Activated CD4-positive, alpha-beta T cell treated with anti-CD3 and anti-CD28 coated beads for 4 hours (primary cell): ENCODE data around the gene TRIM8.

Experiments used
- DNase-seq, 2 donors: peaks; one replicate each; pipeline ENCODE4 v3.0.0-alpha.2; 2020

TRIM8 gene

DNA sequence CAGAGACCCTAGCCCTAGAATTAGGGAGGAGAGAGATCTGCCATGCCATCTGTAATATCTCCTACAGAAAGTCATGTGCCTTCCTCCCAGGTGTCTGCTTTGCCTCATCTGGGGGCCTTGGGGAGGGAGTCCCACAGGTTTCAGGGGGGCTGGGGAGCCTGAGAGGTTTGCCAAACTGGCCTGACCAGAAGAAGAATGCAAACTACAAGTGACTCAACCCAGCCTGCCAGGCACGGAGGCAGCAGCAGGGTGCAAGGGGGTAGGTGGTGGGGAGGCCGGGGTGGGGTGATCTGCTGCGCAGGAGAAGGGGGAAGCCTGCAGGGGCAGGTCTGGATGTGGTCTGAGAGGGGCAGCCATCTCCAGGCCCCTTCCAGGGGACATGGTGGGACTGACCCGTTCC, 9.6 kb upstream of the TRIM8 start:
- no peak for DNase-seq

DNA sequence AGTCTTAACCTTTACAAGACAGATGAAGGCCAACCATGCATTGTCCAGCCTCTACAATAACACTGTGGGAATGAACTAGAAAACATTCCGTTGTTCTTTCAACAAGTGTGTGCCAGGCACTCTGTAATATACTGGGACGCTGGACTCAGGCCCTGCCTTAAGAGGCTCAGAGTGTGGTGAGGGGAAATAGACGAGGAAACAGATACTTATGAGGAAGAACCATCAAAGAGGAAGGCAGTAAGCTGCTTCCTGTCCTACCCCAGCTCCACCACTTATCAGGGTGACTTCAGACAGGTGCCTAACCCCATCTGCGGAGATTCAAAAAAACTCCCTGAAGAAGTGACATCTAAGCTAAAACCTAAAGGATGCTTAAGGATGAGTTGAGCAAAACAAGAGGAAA, 8.9 kb upstream of the TRIM8 start:
- no peak for DNase-seq

- no peak for DNase-seq
Measured at GRCh38 chr10:102639537-102639936, 4.7 kb upstream of the TRIM8 start.

DNA sequence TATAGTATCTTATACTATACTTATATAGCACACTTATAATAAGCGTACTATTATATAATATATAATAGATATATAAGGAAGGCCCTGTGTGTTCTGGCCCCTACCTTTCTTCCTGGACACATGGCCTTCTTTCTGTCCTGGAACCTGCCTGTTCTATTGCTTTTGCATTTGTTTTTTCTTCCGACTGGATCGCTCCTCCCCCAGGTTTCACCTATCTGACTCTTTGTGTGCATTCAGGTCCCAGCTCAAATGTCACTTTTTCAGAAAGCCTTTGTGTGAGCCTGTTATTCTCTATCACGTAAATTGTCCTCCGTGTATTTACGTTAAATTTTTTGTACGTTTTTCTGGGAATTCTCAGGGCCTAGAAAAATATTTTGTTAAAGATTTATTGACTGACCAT, 2.9 kb upstream of the TRIM8 start:
- DNase-seq = no peak

DNA sequence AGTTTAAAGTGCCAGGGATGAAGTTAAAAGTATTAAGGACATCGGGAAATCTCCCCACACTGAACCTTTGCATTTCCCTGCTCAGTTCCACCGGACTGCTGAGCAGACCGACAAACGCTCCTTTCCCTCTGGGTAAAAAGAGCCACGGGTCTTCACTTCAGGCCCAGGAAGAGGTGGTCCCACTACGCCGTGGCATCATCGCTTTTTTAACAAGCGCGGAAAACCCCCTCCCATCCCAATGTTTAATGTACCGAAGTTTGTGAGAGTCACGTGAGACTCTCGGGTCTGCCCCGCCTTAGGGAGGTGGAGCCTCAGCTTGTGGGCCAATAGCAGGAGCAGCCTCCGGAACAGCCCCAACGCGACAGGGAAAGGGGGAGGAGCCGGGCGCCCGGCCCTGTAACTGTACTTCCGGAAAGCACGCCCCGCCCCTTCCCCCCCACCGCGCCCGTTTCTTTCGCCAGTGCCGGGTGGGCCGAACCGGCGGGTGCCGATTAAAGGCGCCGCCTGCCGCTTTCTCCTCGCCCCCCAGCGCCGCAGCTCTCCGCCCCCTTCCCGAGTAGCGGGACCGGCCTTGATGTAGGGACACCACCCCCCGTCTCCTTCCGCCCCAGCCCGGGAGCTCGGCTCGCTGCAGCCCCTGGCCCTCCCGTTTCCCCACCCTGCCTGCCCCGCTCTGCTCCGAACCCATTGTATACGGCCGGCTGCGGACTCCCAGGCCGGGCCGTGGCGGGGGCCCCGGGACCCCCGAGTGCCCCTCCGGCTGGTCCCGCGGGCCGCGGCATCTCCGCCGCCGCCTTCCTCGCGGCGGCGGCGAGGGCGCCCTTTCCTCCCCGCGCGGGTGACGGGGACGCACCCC, 2.2 kb upstream of the TRIM8 start:
- peak; percentile 97 to 98 for DNase-seq

- DNase-seq = peak; percentile 51 to 52
Measured at GRCh38 chr10:102642736-102643335, 1.4 kb upstream of the TRIM8 start.

GRCh38 chr10:102643336-102644065, 778 bp upstream of the TRIM8 start:
- peak; percentile 31 to 46 for DNase-seq

GRCh38 chr10:102644646-102645387, 538 bp downstream of the TRIM8 start:
- DNase-seq = peak; percentile 74 to 81

- DNase-seq = peak; percentile 23 to 36
Measured at GRCh38 chr10:102645388-102645740, 1.1 kb downstream of the TRIM8 start.

DNA sequence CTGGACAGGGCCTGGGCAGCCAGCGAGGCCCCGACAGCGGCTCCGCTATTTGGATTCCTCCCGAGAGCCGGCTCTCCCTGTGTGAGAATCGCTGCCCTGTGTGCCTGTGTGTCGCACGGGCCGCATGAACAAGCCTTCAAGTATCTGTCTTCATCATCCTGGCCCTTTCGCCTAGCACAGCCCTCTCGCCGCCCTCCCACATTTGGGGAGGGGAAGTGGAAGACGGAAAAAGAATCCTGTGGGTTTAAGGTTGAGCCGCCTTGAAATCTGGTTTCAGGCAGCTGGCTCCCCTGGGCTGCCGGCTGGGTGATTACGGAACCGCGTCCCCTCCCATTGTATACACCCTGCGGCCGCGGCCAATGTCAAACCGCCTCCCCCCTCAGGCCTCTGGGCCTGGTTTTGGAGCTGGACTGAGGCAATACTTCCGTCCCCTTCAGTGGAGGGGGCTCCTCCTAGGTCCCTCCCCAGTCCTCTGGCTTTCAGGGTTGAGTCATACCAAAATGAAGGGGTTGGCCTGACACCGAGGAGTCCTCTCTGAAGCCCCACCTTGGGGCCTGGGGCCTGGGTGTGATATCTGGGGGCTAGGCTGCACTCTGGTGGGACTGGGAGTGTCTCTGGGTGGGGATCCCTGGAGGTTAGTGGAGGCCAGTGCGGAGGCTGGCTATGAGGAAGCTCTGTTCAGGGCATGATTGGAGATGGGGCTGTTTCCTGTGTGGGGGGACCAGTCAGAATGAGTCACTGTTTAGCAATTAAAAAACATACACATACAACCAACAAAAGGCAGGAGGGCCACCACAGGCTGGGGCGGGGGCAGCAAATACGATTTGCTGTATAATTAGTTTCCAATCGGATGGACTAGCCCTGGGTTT, 1.7 kb downstream of the TRIM8 start:
- DNase-seq = peak; percentile 66 to 71

- peak; percentile 29 to 39 for DNase-seq
Measured at GRCh38 chr10:102646610-102647442, 2.5 kb downstream of the TRIM8 start.

GRCh38 chr10:102647443-102648268, 3.4 kb downstream of the TRIM8 start:
- no peak for DNase-seq

DNA sequence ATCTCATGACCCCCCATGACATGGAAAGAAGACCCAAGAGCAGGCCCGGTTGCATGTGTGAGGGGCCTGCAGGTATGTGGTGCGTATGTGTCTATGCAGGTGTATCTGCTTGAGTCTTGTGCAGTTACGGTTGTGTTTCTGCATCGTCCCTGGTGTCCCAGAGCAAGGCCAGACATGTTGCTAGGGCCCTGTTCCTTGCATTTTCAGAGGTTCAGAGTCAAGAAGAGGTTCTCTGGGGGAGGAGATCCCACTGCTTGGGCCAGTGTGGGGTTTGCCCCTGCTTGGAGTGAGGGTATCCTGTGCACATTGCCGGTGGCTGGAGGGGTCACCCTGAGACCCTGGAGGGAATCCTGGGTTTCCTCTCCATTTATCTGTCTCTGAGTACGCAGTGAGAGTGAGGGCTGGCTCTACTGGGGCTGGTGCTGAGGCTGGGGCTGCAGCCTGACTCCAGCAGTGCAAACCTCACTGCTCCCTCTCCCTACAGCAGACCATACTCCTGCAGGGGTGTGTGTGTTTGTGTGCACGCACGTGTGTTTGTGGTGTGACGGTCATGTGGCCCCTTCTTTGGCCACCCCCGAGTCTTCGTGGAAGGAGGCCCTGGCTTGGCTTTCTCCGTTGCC, 4.1 kb downstream of the TRIM8 start:
- DNase-seq = no peak

DNA sequence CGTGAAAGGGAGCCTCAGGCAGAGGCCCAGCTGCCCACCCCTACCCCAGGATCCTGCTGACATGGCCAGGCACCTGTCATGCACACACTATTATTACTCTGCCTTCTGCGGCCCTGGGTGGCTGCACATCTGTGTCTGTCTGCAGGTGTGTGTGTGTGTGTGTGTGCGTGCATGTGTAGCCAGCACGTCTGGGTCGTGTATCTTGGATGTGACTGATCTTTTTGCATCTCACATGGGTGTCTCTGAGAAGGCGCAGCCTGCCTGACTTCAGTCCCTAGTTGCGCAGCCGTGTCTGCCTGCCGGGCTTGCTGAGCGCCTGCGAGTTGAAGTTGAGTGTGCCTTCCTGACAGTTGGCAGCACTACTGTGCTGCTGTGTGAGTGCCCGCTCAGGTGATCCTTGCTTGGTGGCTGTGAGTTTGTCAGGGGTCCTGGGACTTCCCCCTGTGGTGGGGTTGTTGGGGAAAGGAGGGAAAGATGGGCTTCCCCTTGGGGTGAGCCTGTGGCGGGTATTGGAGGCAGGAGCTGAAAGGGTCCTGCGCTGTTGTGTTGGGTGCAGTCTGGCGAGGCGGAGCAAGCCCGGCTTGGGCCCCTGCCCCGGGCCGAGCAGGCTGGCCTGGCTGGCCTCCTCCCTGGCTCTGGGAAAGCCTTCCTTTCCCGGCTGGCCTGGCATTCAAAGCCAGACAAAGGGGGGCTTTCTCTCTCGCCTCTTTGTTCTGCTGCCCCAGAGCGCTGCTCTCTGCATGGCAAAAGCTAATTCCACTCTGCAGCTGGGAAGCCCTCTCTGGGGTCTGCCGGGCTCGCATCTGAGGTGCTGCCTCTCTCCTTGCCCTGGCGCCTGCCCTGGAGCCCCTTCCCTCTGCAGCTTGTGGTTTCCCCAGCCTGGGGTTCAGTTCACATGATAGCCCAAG, 4.9 kb downstream of the TRIM8 start:
- DNase-seq = peak in 1 of 2 donors; percentile 22

DNA sequence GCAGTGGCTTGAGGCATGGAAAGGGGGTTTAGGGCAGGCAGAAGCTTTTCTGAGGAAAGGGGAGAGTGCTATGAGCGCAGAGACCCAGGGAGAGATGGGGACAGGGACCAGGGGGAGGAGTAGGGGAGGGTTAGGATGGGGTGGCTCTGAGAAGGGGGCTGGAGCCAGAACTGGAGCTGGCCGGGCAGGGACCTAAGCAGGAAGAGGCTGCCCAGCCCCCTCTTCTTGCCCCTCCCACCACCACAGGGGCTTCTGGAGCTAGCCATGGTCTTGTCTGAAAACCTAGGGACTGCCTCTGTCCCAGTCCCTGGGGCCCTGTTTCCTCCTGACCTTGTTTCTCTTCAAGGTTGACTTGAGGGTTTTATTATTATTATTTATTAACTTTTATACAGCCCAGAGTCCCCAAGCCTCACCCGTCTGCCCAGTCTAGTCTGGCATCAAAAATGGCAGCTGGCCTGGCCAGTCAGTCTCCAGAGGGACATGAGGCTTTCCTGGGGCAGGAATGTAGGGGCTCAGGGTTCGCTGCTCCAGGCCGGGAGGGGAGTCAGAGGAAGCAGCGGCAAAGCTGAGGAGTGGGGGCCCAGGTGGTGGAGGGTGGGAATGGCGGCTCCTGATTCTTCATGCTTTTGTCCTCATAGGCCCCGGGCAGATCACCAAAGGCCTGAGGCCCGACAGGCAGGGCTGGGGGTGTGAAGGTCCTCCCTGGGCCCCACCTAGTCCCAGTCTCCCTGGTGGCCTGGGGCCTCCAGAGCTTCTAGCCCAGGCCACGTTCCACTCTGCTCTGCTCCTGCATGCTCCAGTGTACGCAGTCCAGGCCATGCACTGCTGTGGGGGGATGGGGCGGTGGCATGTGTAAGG, 5.7 kb downstream of the TRIM8 start:
- DNase-seq = no peak

GRCh38 chr10:102650655-102651454, 6.6 kb downstream of the TRIM8 start:
- no peak for DNase-seq
